Left lung (tissue), 10 donors: ENCODE results near the gene CMSS1. TPM values are rescaled to one million over a fixed set of nuclear protein-coding genes. Genes with fewer than 3 reads are reported as not detected.

ENCODE experiments used
- ATAC-seq: fragments of 200-7000 bp; cut with Tn5 transposase; one replicate; pipeline ENCODE4 v1.9.1; 2020; ENCODE audit warnings: moderate library complexity
- DNase-seq, 4 donors: peaks; one replicate each; pipeline ENCODE4 v3.0.0-alpha.2; 2013 to 2020
- H3K27ac ChIP-seq, 2 donors: fragments of 200-600 bp; sonication (generic) in 1 of 2; one replicate each; pipeline versions ENCODE4 v1.5.0 to v1.8.0; 2020 to 2021
- H3K27me3 ChIP-seq, 2 donors: fragments of 200-600 bp; sonication (generic) in 1 of 2; one replicate each; pipeline versions ENCODE4 v1.5.0 to v1.8.0; 2020 to 2021
- H3K36me3 ChIP-seq, 2 donors: fragments of 200-600 bp; sonication (generic) in 1 of 2; one replicate each; pipeline versions ENCODE4 v1.5.0 to v1.8.0; 2020 to 2021
- H3K4me1 ChIP-seq, 2 donors: fragments of 200-600 bp; one replicate each; pipeline ENCODE4 v1.8.0; 2021
- H3K4me3 ChIP-seq, 2 donors: fragments of 200-600 bp; sonication (generic) in 1 of 2; one replicate each; pipeline versions ENCODE4 v1.5.0 to v1.8.0; 2020 to 2021; ENCODE audit warnings: mild to moderate bottlenecking in 1 of 2
- H3K9me3 ChIP-seq, 2 donors: fragments of 200-600 bp; sonication (generic) in 1 of 2; one replicate each; pipeline versions ENCODE4 v1.5.0 to v1.8.0; 2020 to 2021
- intact Hi-C, 2 donors: fragments of 100-400 bp; cut with DNase I; formaldehyde crosslinking; loops; one replicate each; pipeline versions ENCODE4 v1.11.2 to v1.14.2; 2022
- polyA plus RNA-seq, 6 donors: library from polyadenylated mRNA; unstranded; fragments of 120-200 nt; gene quantifications; one replicate each; pipeline ENCODE4 v1.2.1, GENCODE V29; 2013; ENCODE audit not compliant: insufficient read length in 6 of 6
- total RNA-seq, 2 donors: library from RNA; stranded (reverse); fragmentation: NEBNext Ultra II Directional; extraction: Animal tissue kit (Norgen Biotek cat#: 25700); gene quantifications; one replicate each; pipeline ENCODE4 v1.2.1, GENCODE V29; 2021
- TF ChIP-seq, protein P1 (sequence below), 2 donors: fragments of 200-600 bp; sonication (generic) in 1 of 2; IDR thresholded peaks; one replicate each; pipeline versions ENCODE4 v1.5.0 to v1.8.0; 2021; ENCODE audit warnings: antibody characterized with exemption in 2 of 2
- donor health status: DM: no; HTN: yes; CAD: no.
- donor health status: DM: no; HTN: no; CAD: no.

The CMSS1 gene
- total and polyA plus RNA-seq, 8 donors: 13.4 to 51.0 (median 41.8) TPM

GRCh38 chr3:100136921-100137320, 319.3 kb downstream of the CMSS1 start:
- peak in 1 of 4 donors; percentile 24 for DNase-seq
- Histone ChIP-seq H3K27me3 (no peaks in the 10 kb centered on the region), H3K9me3 (no peaks in the 10 kb centered on the region), H3K36me3 (no peaks in the 10 kb centered on the region), H3K4me3 (no peak overlapping the region), H3K27ac (no peak overlapping the region), H3K4me1 (no peaks in the 10 kb centered on the region)
- ATAC-seq: no peak
- TF ChIP-seq, protein P1, sequence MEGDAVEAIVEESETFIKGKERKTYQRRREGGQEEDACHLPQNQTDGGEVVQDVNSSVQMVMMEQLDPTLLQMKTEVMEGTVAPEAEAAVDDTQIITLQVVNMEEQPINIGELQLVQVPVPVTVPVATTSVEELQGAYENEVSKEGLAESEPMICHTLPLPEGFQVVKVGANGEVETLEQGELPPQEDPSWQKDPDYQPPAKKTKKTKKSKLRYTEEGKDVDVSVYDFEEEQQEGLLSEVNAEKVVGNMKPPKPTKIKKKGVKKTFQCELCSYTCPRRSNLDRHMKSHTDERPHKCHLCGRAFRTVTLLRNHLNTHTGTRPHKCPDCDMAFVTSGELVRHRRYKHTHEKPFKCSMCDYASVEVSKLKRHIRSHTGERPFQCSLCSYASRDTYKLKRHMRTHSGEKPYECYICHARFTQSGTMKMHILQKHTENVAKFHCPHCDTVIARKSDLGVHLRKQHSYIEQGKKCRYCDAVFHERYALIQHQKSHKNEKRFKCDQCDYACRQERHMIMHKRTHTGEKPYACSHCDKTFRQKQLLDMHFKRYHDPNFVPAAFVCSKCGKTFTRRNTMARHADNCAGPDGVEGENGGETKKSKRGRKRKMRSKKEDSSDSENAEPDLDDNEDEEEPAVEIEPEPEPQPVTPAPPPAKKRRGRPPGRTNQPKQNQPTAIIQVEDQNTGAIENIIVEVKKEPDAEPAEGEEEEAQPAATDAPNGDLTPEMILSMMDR (IDR thresholded peaks at IDR 0.05): no peak
- intact Hi-C loops: no loop called here

DNA sequence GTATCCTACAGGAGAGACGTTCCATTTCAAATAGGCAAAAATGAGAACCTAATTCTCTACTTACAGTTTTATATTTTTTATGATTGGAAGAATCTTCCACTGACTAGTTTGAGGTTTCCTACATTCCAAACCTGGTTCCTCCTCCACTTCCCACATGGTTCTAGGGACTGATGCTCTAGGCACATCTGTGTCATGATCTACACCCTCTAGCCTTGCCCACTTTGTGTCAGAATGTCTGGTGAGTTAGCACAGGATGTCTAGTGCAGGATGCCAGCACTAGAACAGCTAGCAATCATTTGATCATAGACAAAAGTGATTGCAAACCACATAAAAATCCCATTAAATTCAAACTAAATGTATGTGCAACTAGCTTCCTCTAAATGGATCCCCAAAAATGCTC, 323.3 kb downstream of the CMSS1 start:
- DNase-seq: no peak
- H3K27me3 ChIP-seq: no peaks in the 10 kb centered on the region
- no peaks in the 10 kb centered on the region for H3K36me3 ChIP-seq
- ATAC-seq: no peak
- H3K9me3 ChIP-seq: peaks cover 0 to 14% of the 10 kb centered on the region in 2 donors
- no peak overlapping the region for H3K27ac ChIP-seq
- no peak overlapping the region for H3K4me3 ChIP-seq
- TF ChIP-seq, protein P1 (IDR thresholded peaks at IDR 0.05): no peak
- no peaks in the 10 kb centered on the region for H3K4me1 ChIP-seq
- intact Hi-C loops: no loop called here

- H3K27me3 ChIP-seq: no peaks in the 10 kb centered on the region
- DNase-seq: no peak
- intact Hi-C loops: no loop called here
- no peak overlapping the region for H3K27ac ChIP-seq
- no peak for ATAC-seq
- no peaks in the 10 kb centered on the region for H3K4me1 ChIP-seq
- H3K9me3 ChIP-seq: peaks cover 0 to 14% of the 10 kb centered on the region in 2 donors
- no peak overlapping the region for H3K4me3 ChIP-seq
- H3K36me3 ChIP-seq: no peaks in the 10 kb centered on the region
- TF ChIP-seq, protein P1 (IDR thresholded peaks at IDR 0.05): no peak
Observed at GRCh38 chr3:100141586-100141985, 323.9 kb downstream of the CMSS1 start.

- TF ChIP-seq, protein P1 (IDR thresholded peaks at IDR 0.05): no peak
- Histone ChIP-seq H3K9me3 (peaks cover 0 to 14% of the 10 kb centered on the region in 2 donors), H3K4me3 (no peak overlapping the region), H3K27me3 (no peaks in the 10 kb centered on the region), H3K27ac (no peak overlapping the region), H3K4me1 (no peaks in the 10 kb centered on the region), H3K36me3 (no peaks in the 10 kb centered on the region)
- DNase-seq (no peak), ATAC-seq (no peak)
- intact Hi-C loops: no loop called here
Observed at GRCh38 chr3:100144255-100144866, 326.7 kb downstream of the CMSS1 start.

- Histone ChIP-seq H3K36me3 (no peaks in the 10 kb centered on the region), H3K4me3 (no peak overlapping the region), H3K9me3 (no peaks in the 10 kb centered on the region), H3K4me1 (no peaks in the 10 kb centered on the region), H3K27ac (no peak overlapping the region), H3K27me3 (no peaks in the 10 kb centered on the region)
- intact Hi-C loops: no loop called here
- no peak for ATAC-seq
- no peak for DNase-seq
- TF ChIP-seq, protein P1 (IDR thresholded peaks at IDR 0.05): no peak
Observed at GRCh38 chr3:100149130-100149529, 331.5 kb downstream of the CMSS1 start.
